GM12864 (cell line): ENCODE data around the gene SPARCL1.

ENCODE experiments used
- DNase-seq: peaks from one replicate; pipeline ENCODE4 v3.0.0-alpha.2; 2011; ENCODE audit warnings: low read depth
- H3K4me3 ChIP-seq: 2 replicates; pipeline ENCODE4 v1.5.1; 2011; ENCODE audit warnings: mild to moderate bottlenecking, low read depth, low read length, control low read depth
- CTCF ChIP-seq: IDR thresholded peaks from 2 replicates; pipeline ENCODE4 v1.5.1; 2011; ENCODE audit warnings: low read depth, mild to moderate bottlenecking, moderate library complexity, low read length, control low read depth, inconsistent platforms; ENCODE audit errors: missing control alignments

SPARCL1 gene

GRCh38 chr4:87516683-87517082 is 12.5 kb downstream of the SPARCL1 start:
- TF ChIP-seq CTCF: no peak
- no peak overlapping the region for H3K4me3 ChIP-seq
- DNase-seq: no peak

GRCh38 chr4:87512400-87512799 is 16.8 kb downstream of the SPARCL1 start:
- H3K4me3 ChIP-seq: no peak overlapping the region
- TF ChIP-seq CTCF: no peak
- no peak for DNase-seq

DNA sequence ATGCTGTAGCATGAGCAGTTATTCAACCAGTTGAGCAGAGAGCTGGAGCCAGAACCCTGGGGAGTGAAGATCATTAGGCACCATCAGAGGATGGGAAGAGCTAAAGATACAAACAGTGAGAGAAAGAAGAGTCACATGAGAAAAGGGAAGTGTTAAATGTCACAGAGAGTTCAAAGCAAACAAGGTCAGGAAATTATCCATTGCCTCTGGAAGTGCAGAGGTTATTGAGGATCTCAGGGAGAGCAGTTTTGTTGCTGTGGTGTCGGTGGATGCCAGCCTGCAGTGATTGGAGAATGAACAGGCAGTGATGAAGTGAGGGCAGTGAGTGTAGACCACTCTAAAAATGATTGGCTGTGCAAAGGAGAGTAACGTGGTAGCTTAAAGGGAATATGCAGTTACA is 17.7 kb downstream of the SPARCL1 start:
- TF ChIP-seq CTCF: no peak
- no peak overlapping the region for H3K4me3 ChIP-seq
- no peak for DNase-seq

DNA sequence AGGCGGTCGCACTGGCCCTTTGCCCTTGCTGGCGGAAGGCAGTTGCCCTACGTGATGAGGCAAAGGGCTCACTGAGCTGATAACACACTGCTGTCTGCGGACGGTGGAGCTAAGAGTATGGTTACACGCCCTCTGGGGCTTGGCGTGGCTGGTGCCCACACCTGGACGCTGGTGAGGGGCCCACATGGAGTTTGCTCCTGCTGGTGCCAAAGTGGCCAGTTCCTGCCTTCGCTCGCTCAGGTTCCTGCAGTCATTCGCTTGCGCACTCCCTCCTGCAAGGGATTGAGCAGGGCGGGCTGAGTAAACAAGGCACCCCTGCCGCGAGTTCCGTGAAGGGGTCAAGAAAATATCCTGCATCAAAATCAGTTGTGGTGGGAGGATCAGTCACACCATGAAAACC is 18.4 kb downstream of the SPARCL1 start:
- H3K4me3 ChIP-seq: no peak overlapping the region
- no peak for TF ChIP-seq CTCF
- no peak for DNase-seq

- no peak overlapping the region for H3K4me3 ChIP-seq
- no peak for DNase-seq
- TF ChIP-seq CTCF: no peak
These were observed 22.0 kb downstream of the SPARCL1 start for GRCh38 chr4:87506974-87507701.

- no peak overlapping the region for H3K4me3 ChIP-seq
- no peak for DNase-seq
- TF ChIP-seq CTCF: peak; percentile 21
These were observed 23.3 kb downstream of the SPARCL1 start for GRCh38 chr4:87505862-87506261.

DNA sequence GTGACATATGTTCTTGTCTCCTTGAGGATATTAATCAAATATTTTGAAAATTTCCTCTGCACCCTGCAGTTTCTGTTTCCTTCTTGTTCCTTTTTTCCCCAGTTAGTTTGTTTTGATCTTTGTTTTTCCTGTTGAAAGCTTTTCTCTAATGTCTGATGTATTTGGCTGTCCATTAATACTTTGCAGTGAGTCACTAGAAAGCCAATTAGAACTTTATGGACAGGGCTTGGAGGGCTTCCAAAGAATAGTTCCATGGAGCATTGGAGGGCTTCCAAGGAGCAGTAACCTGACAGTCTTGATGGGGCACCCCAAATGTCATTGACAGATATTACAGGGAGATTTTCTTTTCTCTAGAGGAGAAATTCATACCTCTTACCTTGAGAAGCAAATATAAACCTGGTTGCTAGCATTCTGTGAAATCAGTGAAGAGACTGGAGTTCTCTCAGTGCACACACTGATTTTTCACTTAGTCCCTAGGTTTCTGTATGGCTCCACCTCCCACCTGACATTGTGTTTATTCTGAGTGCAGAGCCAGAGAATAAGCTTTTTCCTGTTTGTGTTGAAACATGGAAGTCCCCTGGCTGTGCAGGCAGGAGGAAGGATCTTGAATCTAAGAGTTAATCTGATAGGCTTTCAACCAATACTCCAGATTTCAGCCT is 26.5 kb downstream of the SPARCL1 start:
- no peak for TF ChIP-seq CTCF
- DNase-seq: no peak
- no peak overlapping the region for H3K4me3 ChIP-seq
